ENCODE results near the gene DNM3.
A peak's percentile ranks its signal among the peaks of the same experiment; 100 is the strongest.

The DNM3 gene

GRCh38 chr1:172386046-172386445 lies 544.7 kb downstream of the DNM3 start:
- no peak for DNase-seq (ENCODE audit: insufficient read length, low spot score)
- no peak for TF ChIP-seq CTCF (IDR thresholded peaks at IDR 0.05; ENCODE audit: insufficient read depth, missing control alignments)
- FAIRE-seq = no peak

- FAIRE-seq = no peak
- DNase-seq (ENCODE audit: insufficient read length, low spot score) = no peak
- no peak for TF ChIP-seq CTCF (IDR thresholded peaks at IDR 0.05; ENCODE audit: insufficient read depth, missing control alignments)
Observed at GRCh38 chr1:172388490-172388889, 547.2 kb downstream of the DNM3 start.

- no peak for TF ChIP-seq CTCF (IDR thresholded peaks at IDR 0.05; ENCODE audit: insufficient read depth, missing control alignments)
- FAIRE-seq = no peak
- no peak for DNase-seq (ENCODE audit: insufficient read length, low spot score)
Observed at GRCh38 chr1:172390301-172390682, 549.0 kb downstream of the DNM3 start.

- TF ChIP-seq CTCF (IDR thresholded peaks at IDR 0.05; ENCODE audit: insufficient read depth, missing control alignments) = no peak
- FAIRE-seq (no peak), DNase-seq (ENCODE audit: insufficient read length, low spot score) (no peak)
Observed at GRCh38 chr1:172390683-172391551, 549.6 kb downstream of the DNM3 start.

GRCh38 chr1:172391976-172392375 lies 550.7 kb downstream of the DNM3 start:
- no peak for TF ChIP-seq CTCF (IDR thresholded peaks at IDR 0.05; ENCODE audit: insufficient read depth, missing control alignments)
- FAIRE-seq = no peak

GRCh38 chr1:172393354-172393753 lies 552.1 kb downstream of the DNM3 start:
- DNase-seq (ENCODE audit: insufficient read length, low spot score) (no peak), FAIRE-seq (no peak)
- no peak for TF ChIP-seq CTCF (IDR thresholded peaks at IDR 0.05; ENCODE audit: insufficient read depth, missing control alignments)

More at GRCh38 chr1:172391976-172392375, 550.7 kb downstream of the DNM3 start:
- DNase-seq (ENCODE audit: insufficient read length, low spot score) = no peak

- no peak for DNase-seq (ENCODE audit: insufficient read length, low spot score)
- FAIRE-seq = peak; percentile 6
Observed at GRCh38 chr1:172394141-172394751, 552.9 kb downstream of the DNM3 start.

More at GRCh38 chr1:172394141-172394751, 552.9 kb downstream of the DNM3 start:
- no peak for TF ChIP-seq CTCF (IDR thresholded peaks at IDR 0.05; ENCODE audit: insufficient read depth, missing control alignments)

Data from D721Med (cell line).